IMR-90 (cell line): ENCODE results near the gene RAF1. TPM values are rescaled to one million over a fixed set of nuclear protein-coding genes. Genes with fewer than 3 reads are reported as not detected.

Experiments
- ATAC-seq: fragments of 200-7000 bp; cut with Tn5 transposase; 2 replicates; pipeline ENCODE4 v1.9.1; 2020; ENCODE audit warnings: low read depth, mild to moderate bottlenecking, moderate library complexity
- BruUV-seq: library from RNA; stranded (reverse); fragments of 400-500 nt; replicated peaks from 2 replicates; lab custom pipeline; 2021; lab: Mats Ljungman, UMichigan
- CTCF ChIA-PET: fragments of 300-600 bp; formaldehyde crosslinking; extraction: SDS; loops from one replicate; lab custom pipeline; 2021; ENCODE audit warnings: antibody characterized with exemption; lab: Yijun Ruan, JAX
- POLR2A ChIA-PET: fragments of 300-600 bp; sonication (Branson Sonifier 250); formaldehyde crosslinking; loops from one replicate; lab custom pipeline; 2022; ENCODE audit warnings: antibody characterized with exemption; ENCODE audit not compliant: unreplicated experiment; lab: Charles Lee
- DNase-seq: peaks from one replicate; pipeline ENCODE4 v3.0.0; 2013
- H2AFZ ChIP-seq: replicated peaks from 2 replicates; pipeline ENCODE3; 2013; ENCODE audit warnings: low read length, mild to moderate bottlenecking; ENCODE audit not compliant: poor library complexity
- H2AK5ac ChIP-seq: 2 replicates; pipeline ENCODE4 v1.6.1; 2013; ENCODE audit warnings: low read depth, low read length, inconsistent platforms
- H2AK9ac ChIP-seq: replicated peaks from 2 replicates; pipeline ENCODE3; 2013; ENCODE audit warnings: mild to moderate bottlenecking, low read depth, low read length, moderate library complexity; ENCODE audit not compliant: poor library complexity
- H2BK120ac ChIP-seq: 2 replicates; pipeline ENCODE4 v1.6.1; 2013; ENCODE audit warnings: low read depth, low read length, inconsistent platforms
- H2BK15ac ChIP-seq: 3 replicates; pipeline ENCODE4 v1.6.1; 2013; ENCODE audit warnings: low read depth, low read length, inconsistent platforms
- H2BK20ac ChIP-seq: 2 replicates; pipeline ENCODE4 v1.6.1; 2013; ENCODE audit warnings: low read depth, mild to moderate bottlenecking, inconsistent platforms, low read length, moderate library complexity
- H2BK5ac ChIP-seq: 2 replicates; pipeline ENCODE4 v1.6.1; 2013; ENCODE audit warnings: mild to moderate bottlenecking, low read depth, low read length, inconsistent platforms; ENCODE audit not compliant: poor library complexity, severe bottlenecking
- H3K14ac ChIP-seq: replicated peaks from 2 replicates; pipeline ENCODE4 v1.6.1; 2013; ENCODE audit warnings: low read depth, low read length, inconsistent platforms
- H3K18ac ChIP-seq: 2 replicates; pipeline ENCODE4 v1.6.1; 2013; ENCODE audit warnings: low read depth, low read length, control low read depth
- H3K23ac ChIP-seq: 2 replicates; pipeline ENCODE4 v1.6.1; 2013; ENCODE audit warnings: low read depth, low read length, inconsistent platforms
- H3K27ac ChIP-seq: 2 replicates; pipeline ENCODE4 v1.5.1; 2013; ENCODE audit warnings: mild to moderate bottlenecking, control low read depth, low read length; ENCODE audit not compliant: insufficient read depth
- H3K27me3 ChIP-seq: 2 replicates; pipeline ENCODE4 v1.6.1; 2013; ENCODE audit warnings: low read length; ENCODE audit not compliant: control insufficient read depth, insufficient read depth
- H3K36me3 ChIP-seq: 2 replicates; pipeline ENCODE4 v1.6.1; 2013; ENCODE audit warnings: low read length, mixed read lengths; ENCODE audit not compliant: control insufficient read depth, insufficient read depth
- H3K4ac ChIP-seq: 2 replicates; pipeline ENCODE4 v1.6.1; 2013; ENCODE audit warnings: low read depth, low read length, inconsistent platforms
- H3K4me1 ChIP-seq: 2 replicates; pipeline ENCODE4 v1.6.1; 2013; ENCODE audit warnings: low read length, mixed read lengths; ENCODE audit not compliant: control insufficient read depth, insufficient read depth
- H3K4me2 ChIP-seq: 2 replicates; pipeline ENCODE4 v1.6.1; 2013; ENCODE audit warnings: low read depth, mild to moderate bottlenecking, control low read depth, low read length, moderate library complexity
- H3K4me3 ChIP-seq: 2 replicates; pipeline ENCODE4 v1.5.1; 2013; ENCODE audit warnings: low read depth, mild to moderate bottlenecking, control low read depth, low read length, moderate library complexity; ENCODE audit not compliant: insufficient read depth
- H3K56ac ChIP-seq: 2 replicates; pipeline ENCODE4 v1.6.1; 2013; ENCODE audit warnings: low read length, inconsistent platforms; ENCODE audit not compliant: insufficient read depth; ENCODE audit errors: extremely low read depth
- H3K79me1 ChIP-seq, 2 experiments: 2 replicates each; pipeline ENCODE4 v1.6.1; 2013; ENCODE audit warnings: low read length in 2 of 2, inconsistent platforms in 1 of 2, low read depth in 1 of 2
- H3K9ac ChIP-seq: 2 replicates; pipeline ENCODE4 v1.6.1; 2013; ENCODE audit warnings: low read depth, low read length, control low read depth
- H3K9me1 ChIP-seq: 2 replicates; pipeline ENCODE4 v1.6.1; 2013; ENCODE audit warnings: low read length, inconsistent platforms; ENCODE audit not compliant: insufficient read depth
- H3K9me3 ChIP-seq: 2 replicates; pipeline ENCODE4 v1.6.1; 2013; ENCODE audit warnings: low read length; ENCODE audit not compliant: control insufficient read depth, insufficient read depth
- H4K20me1 ChIP-seq: 2 replicates; pipeline ENCODE4 v1.6.1; 2013; ENCODE audit warnings: low read length, inconsistent platforms; ENCODE audit not compliant: insufficient read depth
- H4K5ac ChIP-seq: 2 replicates; pipeline ENCODE4 v1.6.1; 2013; ENCODE audit warnings: mild to moderate bottlenecking, low read depth, low read length, control low read depth
- H4K8ac ChIP-seq, 2 experiments: 2 replicates each; pipeline ENCODE4 v1.6.1; 2013; ENCODE audit warnings: low read depth in 2 of 2, low read length in 2 of 2, control low read depth in 1 of 2, inconsistent platforms in 1 of 2
- H4K91ac ChIP-seq: 2 replicates; pipeline ENCODE4 v1.6.1; 2013; ENCODE audit warnings: low read depth, low read length, inconsistent platforms; ENCODE audit not compliant: insufficient read depth
- BHLHE40 ChIP-seq: fragments of 150-350 bp; IDR thresholded peaks from 2 replicates; pipeline ENCODE4 v1.6.1; 2016; ENCODE audit warnings: mild to moderate bottlenecking, low read depth, low read length
- CEBPB ChIP-seq: IDR thresholded peaks from 2 replicates; pipeline ENCODE4 v1.6.1; 2012; ENCODE audit warnings: low read depth, low read length, improper control_type of control experiment
- CHD1 ChIP-seq: IDR thresholded peaks from 2 replicates; pipeline ENCODE4 v1.6.1; 2012; ENCODE audit warnings: low read depth, low read length, improper control_type of control experiment
- FOS ChIP-seq: fragments of 150-350 bp; IDR thresholded peaks from 2 replicates; pipeline ENCODE4 v1.6.1; 2016; ENCODE audit warnings: low read depth, low read length
- MAFK ChIP-seq: IDR thresholded peaks from 2 replicates; pipeline ENCODE4 v1.6.1; 2012; ENCODE audit warnings: low read depth, low read length, improper control_type of control experiment
- MAZ ChIP-seq: IDR thresholded peaks from 2 replicates; pipeline ENCODE4 v1.6.1; 2012; ENCODE audit warnings: low read depth, mild to moderate bottlenecking, low read length, improper control_type of control experiment, moderate library complexity, borderline replicate concordance
- MXI1 ChIP-seq: IDR thresholded peaks from 2 replicates; pipeline ENCODE4 v1.6.1; 2012; ENCODE audit warnings: low read depth, mild to moderate bottlenecking, low read length, moderate library complexity, borderline replicate concordance
- NFE2L2 ChIP-seq: fragments of 150-350 bp; IDR thresholded peaks from 2 replicates; pipeline ENCODE4 v1.6.1; 2016; ENCODE audit warnings: low read depth, mild to moderate bottlenecking, low read length
- POLR2A ChIP-seq: IDR thresholded peaks from 2 replicates; pipeline ENCODE4 v1.6.1; 2012; ENCODE audit warnings: mild to moderate bottlenecking, low read depth, low read length
- RAD21 ChIP-seq: IDR thresholded peaks from 2 replicates; pipeline ENCODE4 v1.6.1; 2012; ENCODE audit warnings: low read length, improper control_type of control experiment
- RCOR1 ChIP-seq: IDR thresholded peaks from 2 replicates; pipeline ENCODE4 v1.6.1; 2012; ENCODE audit warnings: mild to moderate bottlenecking, low read length, improper control_type of control experiment; ENCODE audit not compliant: insufficient replicate concordance
- RFX5 ChIP-seq: IDR thresholded peaks from 2 replicates; pipeline ENCODE4 v1.8.0; 2012; ENCODE audit warnings: low read depth, mild to moderate bottlenecking, low read length, moderate library complexity
- SMC3 ChIP-seq: fragments of 150-350 bp; IDR thresholded peaks from 2 replicates; pipeline ENCODE4 v1.6.1; 2016; ENCODE audit warnings: low read depth, mild to moderate bottlenecking, antibody characterized with exemption, low read length, moderate library complexity
- USF2 ChIP-seq: fragments of 150-350 bp; IDR thresholded peaks from 2 replicates; pipeline ENCODE4 v1.6.1; 2017; ENCODE audit warnings: mild to moderate bottlenecking, antibody characterized with exemption, low read length, low read depth
- dilution Hi-C: fragments of 300-500 bp; cut with HindIII; formaldehyde crosslinking; loops from one replicate; pipeline ENCODE4 v1.14.3; 2018; ENCODE audit warnings: low sequenced_read_pairs; ENCODE audit not compliant: unreplicated experiment
- in situ Hi-C: fragments of 300-500 bp; cut with MboI; formaldehyde crosslinking; loops from 3 replicates; pipeline ENCODE4 v1.14.3; 2019; ENCODE audit warnings: low sequenced_read_pairs, inconsistent platforms, mixed read lengths
- intact Hi-C: fragments of 100-400 bp; cut with micrococcal nuclease; formaldehyde crosslinking; loops from 2 replicates; pipeline ENCODE4 v1.10.0; 2022
- polyA plus RNA-seq, 3 experiments: library from polyadenylated mRNA; depleted of rRNA; stranded (reverse); fragments of >200 nt; gene quantifications; 2 replicates each; pipeline ENCODE4 v1.2.3, GENCODE V29; 2012; ENCODE audit warnings: low replicate concordance in 1 of 3
- total RNA-seq: library from RNA; depleted of rRNA; stranded (reverse); fragments of >200 nt; gene quantifications from 2 replicates; pipeline ENCODE4 v1.2.3, GENCODE V29; 2012
- TF ChIP-seq, protein P1 (sequence below): conservative IDR thresholded peaks from 2 replicates; pipeline ENCODE4 v1.5.1; 2012; ENCODE audit warnings: mild to moderate bottlenecking, low read depth, low read length, improper control_type of control experiment
- TF ChIP-seq, protein P2 (sequence below): fragments of 150-350 bp; IDR thresholded peaks from 2 replicates; pipeline ENCODE4 v1.6.1; 2016; ENCODE audit warnings: low read depth, mild to moderate bottlenecking, low read length, moderate library complexity, borderline replicate concordance

The RAF1 gene
- total and polyA plus RNA-seq, 2 of the 4 experiments (the other 2 are of a cell fraction), result 115 to 151 TPM

DNA sequence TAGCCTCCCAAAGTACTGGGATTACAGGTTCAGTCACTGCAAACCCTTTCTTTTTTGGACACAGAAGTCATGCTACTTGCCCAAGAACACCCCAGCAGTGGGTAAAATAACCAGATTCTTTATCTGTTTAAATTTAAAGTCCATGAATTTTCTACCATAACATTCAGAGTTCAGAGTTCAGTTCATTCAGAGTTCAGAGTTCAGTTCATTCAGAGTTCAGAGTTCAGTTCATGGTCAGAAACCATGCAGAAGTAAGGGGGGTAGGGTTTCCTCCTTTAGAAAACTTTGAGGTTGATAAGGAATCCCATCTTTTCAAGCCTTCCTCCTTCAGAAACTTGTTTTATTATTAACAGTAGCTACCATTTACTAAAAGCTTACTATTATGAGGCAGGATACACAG lies 43.2 kb downstream of the RAF1 start:
- Histone ChIP-seq H3K9me3 (no peaks in the 10 kb centered on the region), H4K8ac (no peak overlapping the region), H3K27ac (no peak overlapping the region), H3K27me3 (no peaks in the 10 kb centered on the region), H3K4ac (no peak overlapping the region), H3K9me1 (peaks cover 13% of the 10 kb centered on the region), H4K5ac (no peak overlapping the region), H3K4me2 (no peak overlapping the region), H3K4me1 (peaks cover 12% of the 10 kb centered on the region), H4K91ac (no peak overlapping the region), H2BK5ac (no peak overlapping the region), H3K9ac (no peak overlapping the region), H3K56ac (no peak overlapping the region), H2AFZ (no peak overlapping the region), H3K23ac (no peak overlapping the region), H2AK5ac (no peak overlapping the region), H2AK9ac (no peak overlapping the region), H2BK15ac (no peak overlapping the region), H3K79me1 (peaks cover 17 to 73% of the 10 kb centered on the region in 2 experiments; a peak in 3 of 4 replicates), H3K4me3 (no peak overlapping the region), H2BK20ac (no peak overlapping the region), H3K36me3 (peaks cover 11% of the 10 kb centered on the region), H4K20me1 (peaks cover 66% of the 10 kb centered on the region), H2BK120ac (no peak overlapping the region), H3K14ac (no peak overlapping the region), H3K18ac (no peak overlapping the region)
- ChIA-PET POLR2A (no interaction called here), CTCF (no interaction called here)
- intact Hi-C loops (no loop called here), dilution Hi-C loops (no loop called here), in situ Hi-C loops (no loop called here)
- no peak for TF ChIP-seq MAFK
- no peak for TF ChIP-seq USF2
- no peak for TF ChIP-seq BHLHE40
- TF ChIP-seq, protein P1, sequence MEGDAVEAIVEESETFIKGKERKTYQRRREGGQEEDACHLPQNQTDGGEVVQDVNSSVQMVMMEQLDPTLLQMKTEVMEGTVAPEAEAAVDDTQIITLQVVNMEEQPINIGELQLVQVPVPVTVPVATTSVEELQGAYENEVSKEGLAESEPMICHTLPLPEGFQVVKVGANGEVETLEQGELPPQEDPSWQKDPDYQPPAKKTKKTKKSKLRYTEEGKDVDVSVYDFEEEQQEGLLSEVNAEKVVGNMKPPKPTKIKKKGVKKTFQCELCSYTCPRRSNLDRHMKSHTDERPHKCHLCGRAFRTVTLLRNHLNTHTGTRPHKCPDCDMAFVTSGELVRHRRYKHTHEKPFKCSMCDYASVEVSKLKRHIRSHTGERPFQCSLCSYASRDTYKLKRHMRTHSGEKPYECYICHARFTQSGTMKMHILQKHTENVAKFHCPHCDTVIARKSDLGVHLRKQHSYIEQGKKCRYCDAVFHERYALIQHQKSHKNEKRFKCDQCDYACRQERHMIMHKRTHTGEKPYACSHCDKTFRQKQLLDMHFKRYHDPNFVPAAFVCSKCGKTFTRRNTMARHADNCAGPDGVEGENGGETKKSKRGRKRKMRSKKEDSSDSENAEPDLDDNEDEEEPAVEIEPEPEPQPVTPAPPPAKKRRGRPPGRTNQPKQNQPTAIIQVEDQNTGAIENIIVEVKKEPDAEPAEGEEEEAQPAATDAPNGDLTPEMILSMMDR, result no peak
- TF ChIP-seq POLR2A, result no peak
- no peak for TF ChIP-seq RAD21
- TF ChIP-seq MAZ, result no peak
- TF ChIP-seq, protein P2, sequence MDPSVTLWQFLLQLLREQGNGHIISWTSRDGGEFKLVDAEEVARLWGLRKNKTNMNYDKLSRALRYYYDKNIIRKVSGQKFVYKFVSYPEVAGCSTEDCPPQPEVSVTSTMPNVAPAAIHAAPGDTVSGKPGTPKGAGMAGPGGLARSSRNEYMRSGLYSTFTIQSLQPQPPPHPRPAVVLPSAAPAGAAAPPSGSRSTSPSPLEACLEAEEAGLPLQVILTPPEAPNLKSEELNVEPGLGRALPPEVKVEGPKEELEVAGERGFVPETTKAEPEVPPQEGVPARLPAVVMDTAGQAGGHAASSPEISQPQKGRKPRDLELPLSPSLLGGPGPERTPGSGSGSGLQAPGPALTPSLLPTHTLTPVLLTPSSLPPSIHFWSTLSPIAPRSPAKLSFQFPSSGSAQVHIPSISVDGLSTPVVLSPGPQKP, result no peak
- no peak for TF ChIP-seq RFX5
- TF ChIP-seq RCOR1, result no peak
- no peak for TF ChIP-seq SMC3
- TF ChIP-seq CEBPB, result no peak
- no peak for TF ChIP-seq CHD1
- no peak for TF ChIP-seq NFE2L2
- no peak for TF ChIP-seq MXI1
- no peak for TF ChIP-seq FOS
- DNase-seq (no peak), ATAC-seq (no peak; the same call in 1 of the 2 replicates)
- BruUV-seq, result no TSS peak
